ENCODE results near the gene C2orf69. TPM values are rescaled to one million over a fixed set of nuclear protein-coding genes. Genes with fewer than 3 reads are reported as not detected.

The C2orf69 gene
- total and polyA plus RNA-seq, 2 of the 13 experiments (the other 11 are each of a cell fraction or from before 2014, with no cell fraction given): 4.8 to 19.3 TPM

GRCh38 chr2:199911052-199911876 lies at the start of gene C2orf69 (continued):
- no peak for TF ChIP-seq HNF1A (IDR thresholded peaks at IDR 0.05; ENCODE audit: low read depth)
- peak; percentile 69; the same call in 1 of the 2 replicates for TF ChIP-seq HNF1A (CRISPR knock-in tag; IDR thresholded peaks at IDR 0.05; ENCODE audit: borderline replicate concordance)
- TF ChIP-seq EP300 (IDR thresholded peaks at IDR 0.05; ENCODE audit: low read depth in 2 of 2, low read length in 2 of 2): no peak; a peak in 1 of 4 replicates
- TF ChIP-seq EP300 (CRISPR knock-in tag; IDR thresholded peaks at IDR 0.05; ENCODE audit: borderline replicate concordance): no peak
- no peak for TF ChIP-seq BATF2 (CRISPR knock-in tag; IDR thresholded peaks at IDR 0.05)
- peak; percentile 29; the same call in 1 of the 2 replicates for TF ChIP-seq GFI1 (CRISPR knock-in tag; IDR thresholded peaks at IDR 0.05; ENCODE audit: borderline replicate concordance)
- no peak; the same call in 1 of the 2 replicates for TF ChIP-seq ZNF503 (CRISPR knock-in tag; IDR thresholded peaks at IDR 0.05)
- TF ChIP-seq ZNF549 (CRISPR knock-in tag; IDR thresholded peaks at IDR 0.05): peak; percentile 45; the same call in 1 of the 2 replicates
- peak; percentile 86 for TF ChIP-seq ZNF329 (CRISPR knock-in tag; IDR thresholded peaks at IDR 0.05; ENCODE audit: low read depth)
- TF ChIP-seq IKZF5 (CRISPR knock-in tag; IDR thresholded peaks at IDR 0.05): 0 out of 2 replicates have a peak, but pooled peaks have one; percentile 71
- TF ChIP-seq RARA (CRISPR knock-in tag; IDR thresholded peaks at IDR 0.05): peak; percentile 36; the same call in 1 of the 2 replicates
- peak; percentile 81 for TF ChIP-seq RAD21 (CRISPR knock-in tag; IDR thresholded peaks at IDR 0.05)
- peak; percentile 87 for TF ChIP-seq POLR2AphosphoS5 (IDR thresholded peaks at IDR 0.05; ENCODE audit: low read depth, low read length)
- TF ChIP-seq ZNF678 (CRISPR knock-in tag; IDR thresholded peaks at IDR 0.05): 0 out of 2 replicates have a peak, but pooled peaks have one; percentile 82
- peak; percentile 15; the same call in 1 of the 2 replicates for TF ChIP-seq FOXK1 (CRISPR knock-in tag; IDR thresholded peaks at IDR 0.05; ENCODE audit: borderline replicate concordance, low read depth)
- peak; percentile 76 for TF ChIP-seq ZNF574 (CRISPR knock-in tag; IDR thresholded peaks at IDR 0.05)

Data from HepG2 (cell line).